Activated naive CD4-positive, alpha-beta T cell (primary cell): ENCODE results near the gene ASAH2B.

Source experiments
- DNase-seq, 4 experiments: peaks; one replicate each; lab custom pipeline; 2025; lab: John Stamatoyannopoulos, UW

The ASAH2B gene

DNA sequence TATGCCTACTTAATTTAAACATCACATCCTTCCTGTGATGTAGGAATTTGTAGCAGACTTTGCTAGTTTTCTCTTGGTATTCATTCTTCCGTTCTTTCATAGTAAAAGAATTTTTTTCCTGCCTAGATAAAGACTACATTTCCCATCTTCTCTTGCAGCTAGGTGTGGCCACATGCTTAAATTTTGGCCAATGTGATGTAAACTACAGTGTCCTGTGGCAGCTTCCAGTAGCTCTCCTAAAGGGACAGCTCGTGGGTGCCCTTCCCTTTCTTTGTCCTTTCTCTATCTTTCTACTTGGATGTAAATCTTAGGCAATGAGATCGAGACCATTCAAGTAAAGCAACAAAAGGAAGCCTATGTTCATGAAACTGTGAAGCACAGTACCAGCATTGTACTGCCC is 58.6 kb downstream of the ASAH2B start:
- DNase-seq = no peak

DNA sequence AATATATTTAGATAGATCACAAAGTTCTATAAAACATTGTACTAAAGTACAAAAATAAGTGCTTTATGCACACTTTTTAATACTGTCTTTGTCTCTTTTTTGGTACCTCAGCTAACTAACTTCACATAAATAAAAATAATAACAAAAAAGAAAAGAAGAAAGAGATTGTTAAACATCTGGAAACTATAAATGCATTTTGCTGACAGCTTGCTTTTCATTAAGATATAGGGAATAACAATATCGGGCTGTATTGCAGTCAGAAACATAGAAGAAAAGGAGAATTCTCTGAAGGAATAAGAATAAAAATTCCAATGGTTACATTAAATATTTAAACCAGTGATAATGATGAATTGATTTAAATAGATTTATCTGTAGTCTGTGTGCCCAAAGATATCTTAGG is 59.9 kb downstream of the ASAH2B start:
- no peak for DNase-seq

DNA sequence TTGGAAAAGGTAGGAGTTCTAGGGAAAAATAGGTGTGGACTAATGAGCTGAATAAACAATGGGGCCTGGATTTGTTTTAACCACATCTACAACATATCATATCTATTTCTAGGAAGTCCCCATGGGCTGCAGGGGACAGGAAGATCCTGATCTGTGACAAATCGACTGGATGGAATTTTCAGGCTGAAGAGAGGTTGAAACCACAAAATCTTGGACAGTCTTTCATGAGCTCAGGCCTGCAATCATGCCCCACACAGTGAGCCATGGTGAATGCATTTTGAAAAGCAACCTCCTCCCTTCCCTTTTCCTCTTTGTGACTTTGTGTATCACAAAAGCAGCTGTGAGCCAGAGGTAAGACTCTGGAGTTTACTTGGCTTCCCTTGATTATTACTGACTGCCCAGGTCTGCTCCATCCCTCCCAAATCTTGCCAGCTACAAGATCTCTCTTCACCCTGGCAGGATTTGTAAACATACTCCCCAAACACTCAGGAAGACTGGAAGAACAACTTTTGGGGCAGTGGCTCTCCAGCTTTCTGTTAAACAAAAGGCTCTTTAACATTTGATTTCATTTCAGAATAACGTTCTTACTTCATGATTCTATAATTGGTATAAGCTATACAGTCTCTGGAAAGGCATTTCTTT is 66.4 kb downstream of the ASAH2B start:
- DNase-seq = no peak

DNA sequence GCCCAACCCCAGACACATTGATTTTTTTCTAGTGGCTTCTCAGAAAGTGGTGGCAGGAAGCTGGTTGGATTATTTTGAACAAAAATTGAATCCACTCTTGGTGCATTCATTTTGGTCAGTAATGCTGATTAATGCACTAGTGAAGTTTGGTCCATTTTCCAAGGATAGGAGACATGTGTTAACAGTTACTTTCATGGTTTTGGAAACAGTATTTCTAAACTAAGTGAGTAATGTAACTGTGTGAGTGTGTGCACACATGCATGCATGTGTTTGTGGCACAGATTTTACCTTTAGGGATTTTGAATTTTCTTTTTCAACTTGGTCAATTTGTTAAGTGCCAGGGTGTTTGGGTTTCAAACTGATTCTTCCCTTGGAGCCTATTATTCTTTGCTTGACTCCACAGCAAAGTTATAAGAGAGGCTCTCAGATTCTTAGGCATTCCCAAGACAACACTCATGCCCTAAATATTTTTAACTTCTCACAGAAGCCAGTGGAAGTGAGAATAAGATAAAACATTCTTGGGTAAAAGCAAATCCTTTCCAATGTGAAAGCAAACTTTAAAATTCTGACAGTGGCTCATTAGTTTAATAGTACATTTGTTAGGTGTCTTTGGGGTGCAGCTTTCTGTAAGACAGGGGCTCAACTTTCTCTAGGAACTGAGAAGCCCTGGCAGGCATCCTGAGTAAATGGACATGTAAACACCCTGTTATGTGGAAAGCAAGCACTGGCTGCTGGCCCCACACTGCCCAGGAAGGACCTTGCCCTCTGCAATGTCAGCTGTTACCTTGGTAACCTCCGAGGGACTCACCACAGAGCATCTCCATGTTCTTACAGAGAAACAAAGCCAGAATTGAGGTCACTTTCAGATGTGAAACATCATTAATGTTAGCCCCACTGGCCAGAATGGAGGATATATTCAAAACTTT is 68.4 kb downstream of the ASAH2B start:
- no peak for DNase-seq
